ENCODE results near the gene SRPK3.

Gene SRPK3

DNA sequence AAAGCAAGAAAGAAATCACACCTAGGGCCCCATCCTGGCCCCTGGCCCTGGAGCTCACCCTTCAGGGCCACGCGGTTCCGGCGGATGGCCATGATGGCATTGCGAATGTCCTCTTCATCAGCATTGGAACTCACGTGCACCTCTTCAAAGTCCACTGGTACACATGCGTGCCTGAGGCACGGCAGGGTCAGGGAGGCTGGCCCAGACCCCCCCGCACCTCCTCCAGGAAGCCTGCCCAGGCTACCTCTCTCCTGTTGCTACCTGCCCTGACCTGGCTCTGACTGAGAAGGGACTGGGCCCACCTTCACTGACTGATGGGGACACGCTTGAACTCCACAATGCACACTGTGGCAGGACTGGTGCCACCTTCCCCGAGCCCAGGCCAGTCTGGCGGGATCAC lies 8.8 kb downstream of the SRPK3 start:
- no peak for DNase-seq

DNA sequence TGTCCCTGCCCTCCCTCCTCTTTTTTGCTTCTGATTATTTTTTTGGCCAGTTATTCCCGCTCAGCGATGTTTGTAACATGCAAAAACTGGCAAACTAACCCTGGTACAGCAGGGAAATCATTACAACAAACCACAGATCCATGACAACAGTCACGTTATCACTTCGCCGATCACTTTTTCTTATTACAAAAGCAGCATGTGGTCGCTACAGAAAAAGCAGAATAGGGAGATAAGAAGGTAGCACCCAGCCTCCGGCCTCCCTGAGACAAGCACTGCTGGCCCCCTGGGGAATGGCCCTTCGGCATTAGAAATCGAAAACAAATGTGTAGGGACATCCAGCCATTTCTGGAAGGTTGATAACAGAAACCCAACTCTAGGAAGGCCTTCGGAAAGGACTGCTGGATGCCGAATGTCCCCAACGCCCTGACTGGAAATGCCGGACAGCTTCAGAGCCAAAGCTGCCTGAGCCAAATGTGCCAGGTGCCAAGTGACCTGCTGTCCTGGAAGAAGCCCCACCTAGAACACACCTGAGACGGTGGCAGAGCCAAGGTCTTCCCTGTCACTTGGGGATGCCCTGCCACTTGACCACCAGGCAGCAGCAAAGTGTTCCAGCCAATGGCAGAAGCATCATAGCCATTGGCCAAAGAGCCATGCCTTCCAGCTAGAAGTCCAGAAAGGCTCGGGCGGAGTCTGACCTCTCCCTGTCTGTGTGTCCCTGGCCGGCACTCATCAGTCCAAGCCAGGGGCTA lies 10.4 kb downstream of the SRPK3 start:
- no peak for DNase-seq

DNA sequence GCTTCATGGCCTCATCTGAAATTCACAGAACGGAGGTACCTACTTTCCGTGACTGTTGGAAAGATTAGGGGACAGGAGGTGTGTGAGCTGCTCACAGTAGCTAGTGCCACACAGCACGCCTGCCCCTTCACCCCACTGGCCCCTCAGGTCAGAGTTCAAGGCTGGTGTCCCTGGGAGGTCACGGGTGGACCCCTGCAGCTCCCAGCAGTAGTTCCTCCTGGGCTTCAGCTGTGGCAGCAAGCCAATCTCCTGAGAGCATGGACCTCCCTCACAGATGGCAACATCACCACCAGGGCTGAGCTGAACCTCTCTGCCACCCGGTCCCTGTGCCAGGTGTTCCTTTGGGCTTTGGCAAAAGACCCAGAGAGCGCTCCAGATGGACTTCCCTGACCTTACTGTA lies 11.5 kb downstream of the SRPK3 start:
- DNase-seq: no peak

DNA sequence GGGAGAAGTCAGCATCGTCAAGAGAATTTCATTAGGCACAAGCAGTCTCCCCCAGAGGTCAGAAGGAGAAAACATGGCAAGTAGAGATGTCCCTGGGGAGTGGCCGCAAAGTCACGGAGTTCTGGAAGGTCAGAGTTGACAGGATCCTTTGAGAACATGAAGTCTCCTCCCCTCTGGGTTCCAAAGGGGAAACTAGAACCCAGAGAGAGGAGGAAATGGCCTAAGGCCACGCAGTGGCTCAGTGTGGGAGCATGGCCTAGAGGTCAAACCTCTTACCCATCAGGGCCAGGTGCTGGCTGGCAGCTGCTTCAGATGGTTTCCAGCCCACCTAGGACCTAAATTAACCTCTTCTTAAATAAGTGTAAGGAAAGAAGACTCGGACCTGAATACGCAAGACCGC lies 12.4 kb downstream of the SRPK3 start:
- no peak for DNase-seq

DNA sequence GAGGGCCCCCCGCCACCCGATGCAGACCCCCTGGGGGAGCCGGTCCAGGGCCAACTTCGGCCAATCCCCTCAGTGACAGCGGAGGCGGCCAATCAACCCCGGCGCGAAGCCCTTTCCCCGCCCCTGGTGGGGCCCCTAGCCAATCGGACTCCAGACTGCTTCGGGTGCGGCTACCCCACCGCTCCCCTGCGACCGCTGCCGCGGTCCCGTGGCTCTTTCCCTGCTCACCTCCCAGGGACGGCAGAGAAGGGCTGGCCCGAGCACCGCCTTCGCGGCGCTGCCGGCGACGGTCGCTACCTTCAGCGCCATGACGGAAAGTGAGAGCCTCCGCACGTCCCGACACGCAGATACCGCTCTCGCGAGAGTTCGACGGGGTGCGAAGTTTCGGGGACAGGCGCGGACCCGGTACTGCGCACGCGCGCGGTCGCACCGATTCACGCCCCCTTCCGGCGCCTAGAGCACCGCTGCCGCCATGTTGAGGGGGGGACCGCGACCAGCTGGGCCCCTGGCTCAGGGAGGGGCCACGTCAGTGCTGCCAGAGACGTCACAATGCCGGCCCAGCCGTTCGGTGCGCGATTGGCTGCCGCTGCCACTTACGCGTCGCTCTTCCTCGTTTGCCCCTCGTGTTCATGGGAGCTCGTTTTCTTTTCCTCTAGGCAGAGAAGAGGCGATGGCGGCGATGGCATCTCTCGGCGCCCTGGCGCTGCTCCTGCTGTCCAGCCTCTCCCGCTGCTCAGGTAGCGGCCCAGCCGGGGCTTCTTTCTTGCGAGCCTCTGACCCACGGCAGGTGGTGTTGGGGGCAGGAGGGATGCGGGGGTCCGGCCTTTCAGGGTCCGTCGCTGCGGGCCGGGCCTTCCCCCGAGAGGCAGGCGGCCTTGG lies 13.4 kb downstream of the SRPK3 start, which contains the start of the genes IDH3G and SSR4:
Gene IDH3G (minus strand): TSS at position 358 of the 879 bp plus-strand sequence. CDS start 49 bp downstream, at position 309.
Gene SSR4 (plus strand): TSS at position 651 of the 879 bp plus-strand sequence. CDS start 20 bp downstream, at position 671.
- DNase-seq: peak; percentile 89

DNA sequence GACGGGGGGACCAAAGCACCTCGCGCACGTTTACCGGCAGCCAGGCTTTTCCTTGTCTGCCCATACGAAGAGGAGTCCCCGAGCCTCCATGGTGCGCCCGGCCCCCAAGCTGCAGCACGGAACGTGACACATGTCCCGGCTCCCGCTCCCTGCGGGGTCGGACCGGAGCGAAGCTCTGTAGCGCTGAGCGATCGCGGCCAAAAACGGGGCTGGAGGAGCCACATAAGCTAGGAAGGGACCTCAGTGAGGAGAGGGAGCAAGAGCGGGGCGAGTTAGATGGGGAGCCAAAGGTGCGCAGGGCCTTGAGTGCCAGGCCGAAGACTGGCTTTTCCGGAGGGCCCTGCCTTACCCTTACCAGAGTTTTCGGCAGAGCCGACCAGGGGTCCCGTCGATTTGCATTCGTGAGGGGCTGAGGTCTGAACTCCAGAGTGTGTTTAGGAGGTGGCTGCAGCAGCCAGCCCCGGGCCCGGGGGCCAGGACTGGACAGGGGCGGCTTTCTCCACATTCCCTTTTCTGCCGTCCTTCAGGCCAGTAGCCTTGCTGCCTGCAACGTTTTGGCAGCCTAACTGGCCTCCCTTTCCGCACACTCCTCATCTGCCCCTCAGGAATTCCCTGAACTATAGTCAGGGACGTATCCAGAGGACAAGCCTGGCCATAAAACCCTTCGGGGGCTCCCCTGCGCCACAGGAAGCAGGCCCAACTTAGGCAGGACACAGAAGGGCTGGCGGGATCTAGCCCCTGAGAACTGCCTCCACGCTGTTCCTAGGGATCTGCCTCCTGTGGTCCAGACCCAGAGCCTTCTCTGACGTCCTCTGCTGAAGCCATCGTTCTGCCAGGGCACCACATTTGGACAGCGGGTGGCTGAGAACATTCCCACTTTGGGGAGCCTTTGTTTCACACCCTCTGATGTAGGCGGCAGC lies 14.3 kb downstream of the SRPK3 start:
- DNase-seq: peak; percentile 15

DNA sequence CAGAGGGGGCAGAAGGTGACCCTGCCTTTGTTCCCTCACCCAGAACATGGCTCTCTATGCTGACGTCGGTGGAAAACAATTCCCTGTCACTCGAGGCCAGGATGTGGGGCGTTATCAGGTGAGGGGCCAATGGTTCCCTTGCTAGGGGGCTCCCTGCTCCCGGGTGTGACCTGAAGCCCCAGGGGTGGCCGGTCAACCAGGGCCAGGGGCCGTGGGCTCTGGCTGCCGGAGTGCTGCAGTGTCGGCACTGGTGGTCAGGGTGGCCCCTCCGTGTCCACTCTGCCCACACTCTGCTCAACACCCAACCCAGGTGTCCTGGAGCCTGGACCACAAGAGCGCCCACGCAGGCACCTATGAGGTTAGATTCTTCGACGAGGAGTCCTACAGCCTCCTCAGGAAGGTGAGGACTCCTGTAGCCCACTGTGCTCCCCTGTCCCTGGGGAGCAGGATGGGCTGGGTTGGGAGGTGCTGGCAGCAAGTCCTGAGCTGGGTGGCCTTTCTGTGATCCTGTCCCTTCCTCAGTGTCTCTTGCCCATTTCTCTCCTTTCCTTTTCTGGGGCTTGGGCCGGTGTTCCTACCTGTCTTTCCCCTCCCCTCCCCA lies 16.7 kb downstream of the SRPK3 start:
- no peak for DNase-seq

DNA sequence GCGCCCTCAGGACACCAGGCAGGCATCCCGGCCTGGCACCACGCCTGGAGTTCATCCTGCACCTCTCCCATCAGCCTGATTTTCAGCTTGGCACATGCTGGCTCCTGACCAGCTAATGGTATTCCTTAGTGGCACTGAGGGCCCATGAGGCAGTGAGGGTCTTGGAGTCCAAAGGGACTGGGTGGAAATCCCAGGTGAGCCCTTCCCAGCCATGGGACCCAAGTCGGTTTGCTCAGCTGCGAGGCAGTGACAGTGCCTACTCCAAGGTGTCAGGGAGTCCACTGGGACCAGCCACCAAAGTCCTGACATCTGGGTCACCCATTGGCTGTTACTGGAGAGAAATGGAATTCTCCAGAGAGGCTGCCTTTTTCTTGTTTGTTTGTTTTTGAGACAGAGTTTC lies 18.5 kb downstream of the SRPK3 start:
- DNase-seq: no peak

DNA sequence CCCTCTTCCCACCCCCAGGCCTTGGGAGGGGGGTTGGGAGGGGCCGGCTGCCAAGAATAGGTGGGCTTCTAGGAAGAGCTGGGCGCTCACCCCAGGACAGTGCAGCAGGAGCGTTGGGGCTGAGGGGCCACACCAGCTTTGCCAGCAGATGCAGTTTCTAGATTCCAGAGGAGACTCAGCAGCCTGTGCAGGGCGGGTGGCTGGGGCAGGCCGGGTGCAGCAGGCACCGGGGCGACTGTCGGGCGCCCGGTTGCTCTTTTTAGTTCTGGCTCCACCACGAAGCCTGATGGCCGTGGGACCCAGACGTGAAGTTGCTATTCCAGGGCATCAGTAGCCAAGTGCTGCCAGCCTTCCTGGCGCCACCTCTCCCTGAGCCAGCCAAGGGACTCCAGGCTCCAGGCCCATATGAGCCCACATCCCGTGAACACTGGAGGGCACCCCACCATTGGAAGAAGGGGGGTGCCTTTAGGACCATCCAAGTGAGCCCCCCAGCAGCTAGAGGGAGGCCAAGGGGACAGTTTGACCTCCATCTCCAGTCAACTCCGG lies 19.4 kb downstream of the SRPK3 start:
- DNase-seq: no peak

DNA sequence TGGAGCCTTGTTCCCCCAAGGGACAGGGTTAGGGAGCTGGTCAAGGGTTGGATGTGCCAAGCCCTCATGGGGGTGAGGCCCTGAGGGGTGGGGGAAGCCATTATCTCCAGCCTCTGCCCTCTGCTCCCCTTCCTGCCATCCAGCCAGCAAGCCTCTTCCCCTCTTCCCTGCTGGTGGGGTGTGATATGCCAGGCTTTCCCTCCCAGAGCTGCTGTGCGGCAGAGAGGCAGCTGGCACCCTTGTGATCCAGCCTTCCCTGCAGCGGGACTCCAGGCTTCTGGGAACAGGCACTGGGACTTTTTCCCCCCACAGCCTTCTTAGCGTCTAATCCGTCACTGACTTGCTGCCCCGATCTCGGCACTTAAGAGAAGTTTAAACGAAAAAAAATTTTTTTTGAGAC lies 19.9 kb downstream of the SRPK3 start:
- DNase-seq: no peak

DNA sequence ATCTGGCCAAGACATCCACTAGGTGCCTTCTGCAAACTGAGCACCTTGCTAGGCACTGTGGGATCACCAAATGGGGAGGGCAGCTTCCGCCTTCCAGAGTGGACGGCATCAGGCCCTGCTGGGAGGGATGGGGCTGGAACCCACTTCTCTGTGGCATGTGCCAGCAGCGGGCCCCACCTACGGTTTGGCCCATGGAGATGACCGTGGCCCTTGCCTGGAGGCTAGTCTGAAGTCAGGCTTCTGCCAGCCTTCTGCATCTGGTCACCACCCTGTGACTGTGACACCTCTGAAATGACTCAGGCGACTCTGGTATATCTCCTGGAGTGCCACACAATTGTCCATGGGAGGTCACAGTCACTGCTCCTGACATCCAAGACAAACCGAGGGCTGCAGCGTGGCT lies 20.8 kb downstream of the SRPK3 start:
- no peak for DNase-seq

DNA sequence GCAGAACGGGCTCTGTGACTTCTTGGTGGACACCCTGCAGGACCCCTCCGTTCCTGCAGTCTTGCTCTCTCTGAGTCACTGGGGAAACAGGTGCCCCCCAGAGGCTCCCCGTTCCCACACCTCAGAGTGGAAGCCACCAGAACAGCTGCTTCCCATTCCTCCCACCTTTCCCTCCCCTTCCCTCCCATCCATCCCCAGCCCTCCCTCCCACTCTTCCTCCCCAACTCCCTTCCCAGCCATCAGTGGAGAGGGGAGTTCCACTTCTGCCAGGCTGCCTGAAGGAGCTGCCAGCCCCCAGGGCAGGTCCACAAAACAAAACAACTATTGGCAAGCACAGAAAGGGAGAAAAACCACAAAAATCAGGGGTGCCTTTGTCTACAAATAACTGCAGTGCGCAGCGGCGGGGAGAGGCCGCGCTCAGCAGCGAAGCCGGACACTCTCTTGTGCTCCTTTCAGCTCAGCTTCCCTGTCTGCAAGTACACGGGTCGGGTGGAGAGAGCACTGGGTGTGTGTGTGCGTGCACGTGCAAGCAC lies 21.7 kb downstream of the SRPK3 start:
- DNase-seq: no peak

DNA sequence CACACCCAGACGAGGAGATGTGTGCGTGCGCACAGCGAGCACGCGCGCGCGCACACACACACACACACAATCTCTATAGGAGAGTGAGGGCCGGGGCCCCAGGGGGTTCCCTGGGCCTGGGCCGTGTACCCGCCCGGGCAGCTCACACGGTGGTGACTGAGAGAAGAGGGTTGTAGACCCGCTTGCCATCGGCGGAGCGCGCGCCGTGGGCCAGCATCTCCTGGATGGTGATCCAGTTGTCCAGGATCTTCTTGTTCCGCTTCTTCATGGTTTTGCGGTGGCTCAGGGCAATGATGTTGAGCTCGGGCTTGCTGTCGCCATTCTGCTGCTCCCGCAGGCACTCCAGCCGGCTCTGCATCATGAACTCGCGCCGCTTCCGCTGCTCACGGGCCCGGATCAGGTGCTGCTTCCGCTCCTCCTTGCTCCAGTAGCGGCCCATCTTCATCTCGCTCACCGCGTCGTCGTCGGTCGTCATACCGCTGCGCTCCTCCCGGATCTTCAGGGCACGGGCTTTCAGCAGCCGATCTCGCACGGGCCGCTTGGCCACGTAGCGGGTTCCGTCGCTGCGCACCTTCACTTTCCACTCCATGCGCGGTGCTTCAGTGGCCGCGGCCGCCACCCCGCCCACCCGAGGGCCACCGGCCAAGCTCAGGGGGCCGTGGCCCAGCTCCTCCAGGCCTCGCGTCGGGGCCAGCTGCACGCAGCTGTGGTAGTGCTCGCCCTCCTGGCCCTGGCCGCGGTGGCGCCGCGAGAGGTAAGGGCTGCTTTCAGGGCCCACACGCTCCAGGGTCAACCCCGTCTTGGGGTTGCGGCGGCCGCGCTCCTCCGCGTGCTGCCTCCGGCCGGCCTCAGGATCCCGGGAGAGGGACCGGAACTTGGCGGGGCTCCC lies 22.6 kb downstream of the SRPK3 start:
- no peak for DNase-seq

DNA sequence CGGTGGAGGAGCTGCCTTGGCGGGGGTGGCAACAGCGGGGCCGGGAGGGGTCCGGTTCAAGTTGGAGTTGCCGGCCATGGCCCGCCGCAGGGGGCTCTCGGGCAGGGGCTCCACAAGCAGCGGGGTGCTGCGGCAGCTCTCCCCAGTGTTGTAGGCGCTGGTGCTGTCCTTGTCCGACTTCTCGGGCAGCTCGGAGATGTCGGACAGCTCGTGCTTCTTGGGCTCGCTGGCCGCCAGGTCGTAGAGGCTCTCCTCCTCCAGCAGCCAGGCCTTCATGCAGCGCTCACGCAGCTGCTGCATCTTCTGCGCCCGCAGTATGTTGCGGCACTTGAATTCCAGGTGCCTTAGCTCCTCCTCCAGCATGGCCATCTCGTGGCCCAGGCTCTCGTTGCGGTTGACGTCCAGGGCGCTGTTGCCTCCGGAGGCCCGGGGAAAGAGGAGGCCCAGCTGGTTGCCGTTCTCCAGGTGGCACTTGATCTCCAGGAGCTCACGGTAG lies 23.3 kb downstream of the SRPK3 start:
- no peak for DNase-seq

DNA sequence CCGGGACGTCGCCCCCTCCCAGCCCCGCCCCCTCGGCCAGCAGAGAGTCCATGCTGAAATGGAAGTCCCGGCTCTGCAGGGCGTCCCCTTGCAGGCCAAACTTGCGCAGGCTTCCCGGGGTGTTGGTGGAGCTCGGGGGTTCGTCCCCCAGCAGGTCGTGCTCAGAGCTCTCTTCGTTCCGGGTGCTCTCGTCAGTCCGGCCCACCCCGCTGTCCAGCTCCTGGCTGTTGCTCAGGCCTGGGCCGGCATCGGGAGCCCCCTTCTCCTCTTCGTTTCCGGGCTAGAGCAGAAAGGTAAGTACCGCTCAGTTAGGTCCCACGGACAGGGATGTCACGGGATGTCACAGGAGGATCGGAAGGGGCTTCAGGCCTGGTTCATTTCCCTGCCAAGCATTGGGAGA lies 23.8 kb downstream of the SRPK3 start:
- no peak for DNase-seq

DNA sequence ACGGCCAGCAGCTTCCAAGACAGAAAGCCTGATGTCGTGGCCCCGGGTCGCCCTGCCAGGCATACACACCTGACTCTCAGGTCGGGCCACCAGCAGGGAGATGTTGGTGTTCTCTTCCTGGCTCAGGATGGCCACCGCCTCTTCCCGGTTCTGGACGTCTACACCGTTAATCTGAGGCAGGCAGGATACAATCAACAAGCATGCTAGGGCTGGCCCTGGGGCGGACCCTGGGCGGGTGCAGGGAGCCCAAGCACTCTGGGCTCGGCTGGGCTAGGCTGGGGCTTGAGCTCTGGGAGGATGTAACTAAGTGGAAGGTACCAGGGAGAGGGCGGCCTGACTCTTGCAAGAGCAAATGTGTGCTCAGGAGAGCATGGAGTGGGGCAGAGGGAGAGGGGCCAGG lies 24.6 kb downstream of the SRPK3 start:
- DNase-seq: no peak

DNA sequence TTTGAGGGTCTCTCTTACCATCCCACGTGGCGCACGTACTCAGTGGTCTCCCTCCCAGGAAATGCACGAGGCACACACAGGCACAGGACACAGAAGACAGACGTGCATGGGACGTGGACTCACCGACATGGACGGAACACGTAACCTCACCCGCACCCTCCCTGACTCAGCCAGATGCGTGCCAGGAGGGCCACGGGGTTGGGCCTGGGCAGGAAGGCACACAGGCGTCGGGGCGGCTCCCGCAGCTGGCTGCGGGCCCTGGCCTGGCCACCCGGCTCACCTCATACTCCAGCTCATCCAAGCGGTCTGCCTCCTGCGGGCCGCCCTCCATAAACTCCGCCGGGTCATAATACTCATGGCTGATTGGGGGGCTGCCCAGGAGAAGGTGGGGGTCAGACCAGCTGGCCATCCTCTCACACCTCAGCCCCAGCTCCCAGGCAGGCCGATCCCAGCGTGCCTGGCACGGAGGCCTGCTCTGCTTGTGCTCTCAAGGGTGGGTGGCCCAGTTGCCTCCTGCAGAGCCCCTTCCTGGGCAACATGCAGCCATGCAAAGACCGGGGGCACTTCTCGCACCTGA lies 26.2 kb downstream of the SRPK3 start:
- no peak for DNase-seq

DNA sequence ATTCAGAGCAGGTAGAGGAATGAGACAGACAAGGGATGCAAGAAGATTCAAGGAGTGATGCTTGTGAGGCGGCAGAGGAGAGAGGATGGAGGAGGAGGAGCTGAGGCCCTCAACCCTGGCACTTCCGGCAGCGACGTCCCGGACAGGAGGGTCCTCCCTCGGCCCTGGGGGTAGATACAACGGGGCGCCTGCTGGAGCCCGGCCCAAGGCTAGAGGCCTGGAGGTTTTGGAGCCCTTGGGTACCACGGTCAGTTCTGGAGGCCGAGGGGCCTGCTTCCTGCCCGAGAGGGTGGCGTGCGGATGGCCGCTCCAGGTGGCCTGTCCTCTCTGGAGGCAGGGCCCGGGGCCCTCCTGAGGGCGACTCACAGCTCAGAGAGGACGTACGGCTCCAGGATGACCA lies 27.1 kb downstream of the SRPK3 start:
- no peak for DNase-seq

DNA sequence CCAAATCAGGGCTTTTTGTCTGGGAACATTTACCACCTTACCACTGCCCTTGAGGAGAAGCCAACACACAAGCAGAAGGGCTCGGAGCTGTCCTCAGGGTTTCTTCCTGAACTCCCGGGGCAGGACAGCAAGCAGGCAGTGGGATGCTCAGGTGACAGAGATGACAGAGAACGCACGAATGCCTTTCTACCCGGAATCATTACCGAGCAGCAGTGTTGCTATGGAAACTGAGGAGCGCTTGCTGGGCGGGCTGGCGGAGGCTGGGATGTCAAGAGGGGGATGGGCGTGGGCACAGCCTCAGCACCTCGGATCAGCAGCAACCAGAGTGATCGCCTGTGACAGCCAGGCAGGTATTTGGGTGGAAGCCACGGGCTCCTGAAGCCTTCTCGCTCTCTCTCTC lies 31.4 kb downstream of the SRPK3 start:
- no peak for DNase-seq

DNA sequence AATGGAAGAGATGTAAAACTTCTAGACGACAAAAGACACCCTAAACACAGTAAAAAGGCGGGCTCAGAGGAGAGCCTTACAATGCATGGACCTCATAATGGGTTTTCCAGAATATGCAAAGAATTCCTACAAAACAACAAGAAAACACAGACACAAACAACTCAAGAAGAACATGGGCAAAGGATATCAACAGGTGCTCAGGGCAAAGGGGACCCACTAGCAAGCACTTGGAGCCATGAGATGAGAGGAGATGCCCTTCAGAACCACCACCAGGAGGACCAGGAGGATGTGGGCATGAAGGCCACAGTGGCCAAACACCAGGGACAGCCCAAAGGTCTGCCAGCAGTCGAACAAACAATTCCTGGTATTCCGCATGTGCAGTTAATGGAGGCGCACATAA lies 32.3 kb downstream of the SRPK3 start:
- no peak for DNase-seq

Data from activated gamma-delta T cell treated with Interleukin-2 at 50 U/mL for 16 hours (primary cell).